Bladder microvascular endothelial cell (primary cell): ENCODE data around the gene SCD. TPM values are rescaled to one million over a fixed set of nuclear protein-coding genes. Genes with fewer than 3 reads are reported as not detected.

ENCODE experiments used
- total RNA-seq: library from RNA; depleted of rRNA; stranded (reverse); fragments of >200 nt; gene quantifications from 2 replicates; pipeline ENCODE4 v1.2.3, GENCODE V29; 2014

Gene SCD
- total RNA-seq, result 29.6 and 64.3 TPM in 2 replicates

GRCh38 chr10:100346765-100347567, at the start of gene SCD:
SCD (plus strand) TSS chr10:100347233; CDS start chr10:100347505, 272 bp downstream.

GRCh38 chr10:100330079-100330478, 17.0 kb upstream of the SCD start, which contains the start of gene PKD2L1:
PKD2L1 (minus strand) TSS chr10:100330228; CDS start chr10:100330103, 125 bp downstream.

Other genes with a start within 250 kb of the SCD start
- 20.7 and 41.7 TPM in 2 replicates for gene ERLIN1, start 161.2 kb upstream of the SCD start, total RNA-seq
- gene CHUK, start 117.6 kb upstream of the SCD start, total RNA-seq, result 14.7 and 32.3 TPM in 2 replicates
- gene CWF19L1, start 79.6 kb upstream of the SCD start, total RNA-seq, result 23.2 and 24.9 TPM in 2 replicates
- gene BLOC1S2, start 60.6 kb upstream of the SCD start, total RNA-seq, result 29.5 and 41.7 TPM in 2 replicates
- gene PKD2L1, start 17.0 kb upstream of the SCD start, total RNA-seq, result not detected in 2 replicates
- gene WNT8B, start 115.8 kb downstream of the SCD start, total RNA-seq, result not detected in 2 replicates
- 1.6 and 3.6 TPM in 2 replicates for gene SEC31B, start 172.6 kb downstream of the SCD start, total RNA-seq
- 143 and 224 TPM in 2 replicates for gene NDUFB8, start 182.6 kb downstream of the SCD start, total RNA-seq
- 3.6 and 13.8 TPM in 2 replicates for gene HIF1AN, start 188.7 kb downstream of the SCD start, total RNA-seq